Astrocyte (in vitro differentiated cells and primary cell): Measurements from ENCODE around the gene CDC42EP3.

Source experiments
- EZH2 ChIP-seq: IDR thresholded peaks from 2 replicates; pipeline ENCODE4 v1.6.1; 2012; ENCODE audit warnings: mild to moderate bottlenecking, low read length, inconsistent platforms; ENCODE audit not compliant: insufficient read depth
- TF ChIP-seq, protein P1 (sequence below): IDR thresholded peaks from 2 replicates; pipeline ENCODE4 v1.5.1; 2011; ENCODE audit warnings: low read depth, mild to moderate bottlenecking, inconsistent platforms, low read length, moderate library complexity; ENCODE audit not compliant: insufficient read depth

DNA sequence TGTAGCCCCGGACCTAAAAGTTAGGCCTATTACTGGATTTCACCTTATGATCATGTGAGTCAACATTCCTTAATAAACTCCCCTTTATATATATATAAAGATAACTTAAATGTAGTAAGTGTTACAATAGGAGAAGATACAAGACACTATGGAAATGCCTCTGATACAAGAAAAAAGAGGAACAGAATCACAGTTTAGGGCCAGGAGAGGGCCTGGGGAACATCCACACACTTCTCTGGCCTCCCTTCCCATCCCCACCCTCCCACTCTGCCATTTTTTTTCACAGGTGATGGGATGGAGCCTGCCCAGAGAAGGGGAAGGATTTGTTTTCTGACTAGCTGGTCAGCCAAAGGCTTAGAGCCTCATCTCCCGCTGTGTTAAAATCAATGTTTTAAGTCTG, 6.4 kb downstream of the CDC42EP3 start:
- TF ChIP-seq, protein P1, sequence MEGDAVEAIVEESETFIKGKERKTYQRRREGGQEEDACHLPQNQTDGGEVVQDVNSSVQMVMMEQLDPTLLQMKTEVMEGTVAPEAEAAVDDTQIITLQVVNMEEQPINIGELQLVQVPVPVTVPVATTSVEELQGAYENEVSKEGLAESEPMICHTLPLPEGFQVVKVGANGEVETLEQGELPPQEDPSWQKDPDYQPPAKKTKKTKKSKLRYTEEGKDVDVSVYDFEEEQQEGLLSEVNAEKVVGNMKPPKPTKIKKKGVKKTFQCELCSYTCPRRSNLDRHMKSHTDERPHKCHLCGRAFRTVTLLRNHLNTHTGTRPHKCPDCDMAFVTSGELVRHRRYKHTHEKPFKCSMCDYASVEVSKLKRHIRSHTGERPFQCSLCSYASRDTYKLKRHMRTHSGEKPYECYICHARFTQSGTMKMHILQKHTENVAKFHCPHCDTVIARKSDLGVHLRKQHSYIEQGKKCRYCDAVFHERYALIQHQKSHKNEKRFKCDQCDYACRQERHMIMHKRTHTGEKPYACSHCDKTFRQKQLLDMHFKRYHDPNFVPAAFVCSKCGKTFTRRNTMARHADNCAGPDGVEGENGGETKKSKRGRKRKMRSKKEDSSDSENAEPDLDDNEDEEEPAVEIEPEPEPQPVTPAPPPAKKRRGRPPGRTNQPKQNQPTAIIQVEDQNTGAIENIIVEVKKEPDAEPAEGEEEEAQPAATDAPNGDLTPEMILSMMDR: no peak
- TF ChIP-seq EZH2: no peak
